Measurements from ENCODE around the gene CNKSR1. TPM values are rescaled to one million over a fixed set of nuclear protein-coding genes. Genes with fewer than 3 reads are reported as not detected.

The CNKSR1 gene
- total RNA-seq = 0.26 TPM in 1 of 2 replicates, not detected in the other

DNA sequence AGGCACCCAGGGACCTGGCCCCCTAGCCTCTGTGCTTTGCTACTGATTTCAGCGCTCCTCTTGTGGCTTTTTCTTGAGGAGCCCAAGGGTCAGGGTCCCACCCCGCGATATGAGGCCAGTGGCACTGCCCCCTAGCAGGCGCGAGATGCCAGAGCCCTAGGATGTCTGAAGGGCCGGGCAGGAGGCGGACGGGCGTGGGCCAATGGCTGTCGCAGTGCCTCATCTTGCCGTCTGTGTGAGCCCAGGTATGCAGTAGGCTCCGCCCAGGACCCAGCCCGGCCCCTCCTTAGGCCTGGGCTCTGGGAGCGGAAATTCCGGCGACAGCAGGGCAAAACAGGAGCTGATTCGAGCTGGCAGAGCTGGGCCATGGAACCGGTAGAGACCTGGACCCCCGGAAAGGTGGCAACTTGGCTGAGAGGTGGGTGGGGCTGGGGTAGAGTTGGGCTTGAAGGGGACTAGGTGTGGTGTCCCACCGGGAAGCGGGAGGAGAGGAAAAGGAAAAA, at the start of gene CNKSR1:
CNKSR1 (plus strand) TSS at position 310 of the 503 bp plus-strand sequence; CDS start at position 367, 57 bp downstream.

GRCh38 chr1:26158908-26159742, 18.2 kb upstream of the CNKSR1 start, which contains the start of gene FAM110D:
TSS of gene FAM110D (plus strand) at chr1:26159079. CDS start at chr1:26161292, 2,213 bp downstream.

DNA sequence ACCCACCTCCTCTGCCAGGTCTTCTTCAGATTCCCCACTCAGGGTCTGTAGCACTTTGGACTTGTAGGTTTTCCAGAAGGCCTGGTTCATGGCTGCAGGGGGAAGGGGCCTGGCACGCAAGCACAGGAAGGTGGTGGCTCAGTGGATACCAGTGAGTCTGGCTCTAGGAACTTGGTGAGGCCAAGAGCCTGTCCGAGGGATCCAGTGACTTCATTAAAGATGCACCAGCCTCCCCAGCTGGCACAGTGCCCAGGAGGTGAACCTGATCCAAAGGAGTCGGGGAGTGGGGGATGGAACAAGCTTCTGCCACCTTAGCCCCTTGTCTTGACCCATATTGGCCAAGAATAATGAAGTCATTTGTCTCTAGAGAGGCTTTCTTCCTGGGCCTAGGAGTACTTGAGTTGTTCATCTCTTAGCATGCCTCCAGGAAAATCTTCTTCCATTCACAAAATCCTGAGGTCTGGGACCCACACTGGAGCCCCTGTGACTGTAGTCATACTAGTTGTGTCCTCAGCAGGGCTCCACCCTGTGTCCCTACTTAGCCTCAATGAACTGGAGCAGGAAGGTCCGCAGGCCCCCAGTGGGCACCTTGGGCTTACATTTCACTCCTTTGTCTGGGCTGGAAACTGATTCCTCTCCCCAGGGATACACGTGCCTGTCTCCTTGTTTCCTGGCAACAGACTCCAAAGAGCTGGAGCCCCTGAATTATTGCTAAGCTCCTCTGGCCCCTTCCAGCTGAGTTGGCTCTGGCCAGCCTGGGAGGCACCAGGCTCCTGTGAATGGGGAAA, 8.7 kb upstream of the CNKSR1 start, which contains the start of gene C1orf232:
C1orf232 (minus strand) TSS at position 554 of the 788 bp plus-strand sequence; CDS start at position 90, 464 bp downstream.

GRCh38 chr1:26169669-26170471, 7.4 kb upstream of the CNKSR1 start, which contains the start of gene ZNF593:
TSS of gene ZNF593 (plus strand) at chr1:26169908. CDS start at chr1:26169984, 76 bp downstream.

GRCh38 chr1:26171084-26172072, 5.9 kb upstream of the CNKSR1 start, which contains the start of gene ZNF593OS:
TSS of gene ZNF593OS (minus strand) at chr1:26171832. CDS start at chr1:26171661, 171 bp downstream.

GRCh38 chr1:26190373-26190987, 13.2 kb downstream of the CNKSR1 start, which contains the start of gene CATSPER4:
TSS of gene CATSPER4 (plus strand) at chr1:26190602. CDS start at chr1:26190628, 26 bp downstream.

GRCh38 chr1:26233903-26234643, 56.8 kb downstream of the CNKSR1 start, which contains the start of gene CEP85:
TSS of gene CEP85 (plus strand) at chr1:26234200. CDS start at chr1:26239784, 5,584 bp downstream.

Other genes starting within 250 kb of the CNKSR1 start
- gene PAFAH2, start 179.4 kb upstream of the CNKSR1 start, total RNA-seq = 8.5 and 8.6 TPM in 2 replicates
- 0.06 and 0.13 TPM in 2 replicates for gene EXTL1, start 155.7 kb upstream of the CNKSR1 start, total RNA-seq
- not detected in 2 replicates for gene SLC30A2, start 131.4 kb upstream of the CNKSR1 start, total RNA-seq
- gene TRIM63, start 109.9 kb upstream of the CNKSR1 start, total RNA-seq = under 0.01 TPM in 1 of 2 replicates, not detected in the other
- gene PDIK1L, start 65.7 kb upstream of the CNKSR1 start, total RNA-seq = 4.7 and 5.4 TPM in 2 replicates
- under 0.01 and 0.06 TPM in 2 replicates for gene FAM110D, start 18.4 kb upstream of the CNKSR1 start, total RNA-seq
- not detected in 2 replicates for gene C1orf232, start 8.5 kb upstream of the CNKSR1 start, total RNA-seq
- 18.5 and 27.1 TPM in 2 replicates for gene ZNF593, start 7.6 kb upstream of the CNKSR1 start, total RNA-seq
- gene ZNF593OS, start 5.7 kb upstream of the CNKSR1 start, total RNA-seq = 0.19 TPM in 1 of 2 replicates, not detected in the other
- not detected in 2 replicates for gene CATSPER4, start 13.1 kb downstream of the CNKSR1 start, total RNA-seq
- 6.2 and 7.7 TPM in 2 replicates for gene CEP85, start 56.7 kb downstream of the CNKSR1 start, total RNA-seq
- gene SH3BGRL3, start 102.6 kb downstream of the CNKSR1 start, total RNA-seq = 117 and 123 TPM in 2 replicates
- gene UBXN11, start 129.1 kb downstream of the CNKSR1 start, total RNA-seq = 4.8 and 5.3 TPM in 2 replicates
- gene CD52, start 140.5 kb downstream of the CNKSR1 start, total RNA-seq = not detected in 2 replicates
- not detected in 2 replicates for gene CRYBG2, start 176.6 kb downstream of the CNKSR1 start, total RNA-seq
- not detected in 2 replicates for gene ZNF683, start 195.3 kb downstream of the CNKSR1 start, total RNA-seq
- gene LIN28A, start 233.3 kb downstream of the CNKSR1 start, total RNA-seq = not detected in 2 replicates